Choroid plexus epithelial cell (primary cell): ENCODE data around the gene ZNF521.

Source experiments
- DNase-seq: peaks from one replicate; pipeline ENCODE4 v3.0.0-alpha.2; 2010; ENCODE audit warnings: low read depth
- H3K4me3 ChIP-seq: 2 replicates; pipeline ENCODE4 v1.5.1; 2011; ENCODE audit warnings: low read depth, mild to moderate bottlenecking, control low read depth, low read length, moderate library complexity
- CTCF ChIP-seq: conservative IDR thresholded peaks from 2 replicates; pipeline ENCODE4 v1.5.1; 2011; ENCODE audit warnings: low read depth, mild to moderate bottlenecking, control low read depth, inconsistent platforms, low read length, moderate library complexity

Gene ZNF521

GRCh38 chr18:25231327-25231691 is 120.7 kb downstream of the ZNF521 start:
- H3K4me3 ChIP-seq, result no peak overlapping the region
- no peak for DNase-seq
- no peak for TF ChIP-seq CTCF

DNA sequence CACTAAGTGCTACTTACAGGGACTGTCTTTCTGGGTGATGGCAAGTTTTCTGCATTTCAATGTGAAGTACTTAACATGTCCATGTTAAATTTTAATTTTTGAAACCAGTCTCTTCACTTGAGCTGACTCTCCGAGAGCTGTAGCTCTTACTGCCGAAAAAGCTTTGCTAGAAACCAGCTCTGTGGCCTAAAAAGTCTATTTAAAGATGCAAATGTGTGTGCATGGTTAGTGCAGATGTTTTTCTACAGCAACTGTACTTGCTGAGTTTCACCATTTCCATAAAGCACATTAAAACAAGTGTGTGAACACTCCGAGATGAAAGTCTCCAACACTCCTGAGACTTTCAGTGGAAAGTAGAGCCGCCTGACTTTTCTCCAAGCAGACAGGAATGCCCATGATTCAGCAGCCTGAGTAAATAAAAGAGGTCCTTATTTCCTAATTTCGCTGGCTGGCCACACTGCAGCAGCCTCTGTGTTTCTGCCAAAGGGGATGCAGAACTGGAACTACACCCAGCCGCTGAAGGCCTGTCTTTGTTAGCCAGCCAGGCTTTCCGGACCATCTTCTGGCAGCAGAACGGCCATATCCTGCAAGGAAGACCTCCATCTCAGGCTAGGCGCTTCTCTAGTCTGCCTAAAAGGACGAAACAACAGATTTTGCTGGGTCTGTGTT is 121.2 kb downstream of the ZNF521 start:
- no peak for TF ChIP-seq CTCF
- peak; percentile 80 for DNase-seq
- no peak overlapping the region for H3K4me3 ChIP-seq

DNA sequence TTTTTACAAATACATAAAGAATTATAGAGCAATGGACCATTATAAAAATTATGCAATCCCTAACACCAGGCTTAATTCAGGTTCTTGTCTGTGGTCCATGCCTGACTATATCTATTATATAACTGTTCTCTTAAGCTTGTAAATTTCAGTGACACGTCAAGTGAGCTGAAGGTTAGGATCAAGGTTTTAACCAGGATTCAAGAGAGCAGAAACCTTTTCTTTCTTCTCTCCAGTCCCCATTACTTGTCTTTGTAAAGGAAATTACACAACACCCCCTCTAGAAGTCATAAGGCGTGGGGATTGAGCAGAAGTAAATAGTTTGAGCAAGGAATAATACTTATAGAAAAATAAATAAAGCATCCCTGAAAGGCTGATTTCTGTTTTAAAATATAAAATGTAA is 122.0 kb downstream of the ZNF521 start:
- H3K4me3 ChIP-seq, result no peak overlapping the region

GRCh38 chr18:25229081-25229480 is 122.9 kb downstream of the ZNF521 start:
- TF ChIP-seq CTCF, result no peak
- H3K4me3 ChIP-seq, result no peak overlapping the region
- peak; percentile 49 for DNase-seq

More for the DNA sequence above, 122.0 kb downstream of the ZNF521 start:
- no peak for TF ChIP-seq CTCF
- no peak for DNase-seq

DNA sequence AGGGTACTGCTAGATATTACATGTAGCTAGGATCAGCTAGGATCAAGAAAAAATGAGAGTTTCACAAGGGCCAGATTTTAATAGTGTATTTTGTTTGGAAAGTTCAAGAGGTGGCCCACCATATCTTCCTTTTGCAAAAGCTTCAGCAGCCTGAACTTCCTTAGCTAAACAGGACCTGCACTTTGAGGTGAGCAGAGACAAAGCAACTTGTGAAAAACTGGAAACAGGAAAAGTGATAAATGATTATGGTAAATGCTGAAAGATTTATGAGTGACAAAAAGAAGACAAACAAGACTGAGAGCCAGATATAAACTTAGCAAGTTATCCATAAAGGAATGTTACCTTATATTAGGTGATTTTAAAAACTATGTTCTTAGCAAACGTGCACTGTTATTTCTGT is 123.6 kb downstream of the ZNF521 start:
- no peak overlapping the region for H3K4me3 ChIP-seq
- DNase-seq, result no peak
- no peak for TF ChIP-seq CTCF

- no peak for TF ChIP-seq CTCF
- no peak for DNase-seq
- H3K4me3 ChIP-seq, result no peak overlapping the region
Measured at GRCh38 chr18:25225151-25225550, 126.8 kb downstream of the ZNF521 start.

DNA sequence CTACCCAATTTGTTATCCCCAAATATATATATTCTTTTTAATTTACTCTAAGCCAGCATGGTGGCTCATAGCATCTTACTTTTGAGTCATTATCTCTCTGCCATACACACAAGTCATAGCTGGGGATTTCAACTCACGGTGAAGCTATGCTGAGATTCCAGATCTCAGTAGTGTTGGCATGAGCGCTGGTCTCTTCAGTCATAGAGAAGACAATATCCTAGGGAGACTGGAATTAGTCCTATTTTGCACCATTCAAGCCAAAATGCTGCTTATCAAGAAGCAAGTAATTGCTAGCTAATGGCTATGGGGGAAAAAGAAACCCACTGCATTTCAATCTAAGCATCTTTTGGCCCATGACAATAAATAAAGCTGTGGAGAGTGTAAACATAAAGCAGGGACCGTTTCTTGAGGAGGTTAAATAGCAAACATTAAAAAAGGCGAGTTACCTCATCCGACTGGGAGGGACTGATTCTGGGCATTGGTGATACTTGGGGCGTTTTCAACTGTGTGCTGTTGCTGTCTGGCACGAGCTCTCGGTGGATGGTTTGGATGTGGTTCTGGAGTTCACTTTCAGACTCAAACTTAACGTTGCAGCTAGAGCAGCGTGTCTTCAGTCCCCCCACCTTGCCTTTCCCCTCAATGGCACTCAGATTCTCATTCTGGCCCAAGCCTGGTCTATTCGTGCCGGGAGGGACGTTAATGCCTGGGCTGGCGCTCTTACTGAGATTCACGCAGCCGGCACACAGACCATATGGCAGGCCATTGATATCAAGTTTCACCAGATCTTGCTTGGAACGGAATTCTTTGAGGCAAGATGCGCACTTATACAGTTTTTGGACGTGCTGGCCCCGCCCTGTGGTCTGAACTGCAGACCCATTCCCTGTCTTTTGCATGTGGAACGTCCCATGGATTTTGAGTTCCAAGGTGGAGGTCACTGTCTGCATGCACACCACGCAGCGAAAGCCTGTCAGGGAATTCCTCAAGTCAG is 127.8 kb downstream of the ZNF521 start:
- no peak for TF ChIP-seq CTCF
- no peak overlapping the region for H3K4me3 ChIP-seq
- DNase-seq, result no peak
